GM19463 (cell line): ENCODE measurements around the gene TBC1D22A.

Experiments
- ATAC-seq: cut with Tn5 transposase; IDR thresholded peaks from one replicate; pipeline ENCODE4 v1.9.1; 2021; ENCODE audit warnings: mild to moderate bottlenecking, moderate library complexity; ENCODE audit not compliant: unreplicated experiment

Gene TBC1D22A

GRCh38 chr22:47021371-47022074 is 259.1 kb downstream of the TBC1D22A start:
- no peak for ATAC-seq

GRCh38 chr22:47022075-47022473 is 259.6 kb downstream of the TBC1D22A start:
- ATAC-seq, result no peak

GRCh38 chr22:47022475-47022874 is 260.0 kb downstream of the TBC1D22A start:
- no peak for ATAC-seq

- no peak for ATAC-seq
These were observed 261.4 kb downstream of the TBC1D22A start for GRCh38 chr22:47023871-47024270.

- ATAC-seq, result no peak
These were observed 265.3 kb downstream of the TBC1D22A start for GRCh38 chr22:47027766-47028165.

- no peak for ATAC-seq
These were observed 267.0 kb downstream of the TBC1D22A start for GRCh38 chr22:47029244-47030074.

GRCh38 chr22:47030143-47030661 is 267.8 kb downstream of the TBC1D22A start:
- ATAC-seq, result no peak

GRCh38 chr22:47030881-47031627 is 268.6 kb downstream of the TBC1D22A start:
- ATAC-seq, result no peak

GRCh38 chr22:47031628-47031915 is 269.1 kb downstream of the TBC1D22A start:
- no peak for ATAC-seq

- ATAC-seq, result no peak
These were observed 269.9 kb downstream of the TBC1D22A start for GRCh38 chr22:47032091-47032943.

- no peak for ATAC-seq
These were observed 270.7 kb downstream of the TBC1D22A start for GRCh38 chr22:47032956-47033647.

- no peak for ATAC-seq
These were observed 271.2 kb downstream of the TBC1D22A start for GRCh38 chr22:47033648-47034000.

GRCh38 chr22:47034076-47034808 is 271.8 kb downstream of the TBC1D22A start:
- no peak for ATAC-seq

- ATAC-seq, result no peak
These were observed 272.5 kb downstream of the TBC1D22A start for GRCh38 chr22:47034905-47035419.

GRCh38 chr22:47035425-47035881 is 273.0 kb downstream of the TBC1D22A start:
- no peak for ATAC-seq

- no peak for ATAC-seq
These were observed 273.9 kb downstream of the TBC1D22A start for GRCh38 chr22:47036352-47036751.

GRCh38 chr22:47036936-47037485 is 274.6 kb downstream of the TBC1D22A start:
- ATAC-seq, result no peak

- no peak for ATAC-seq
These were observed 275.9 kb downstream of the TBC1D22A start for GRCh38 chr22:47038206-47038835.
